HCT116 (cell line): ENCODE measurements around the gene KIF25. TPM values are rescaled to one million over a fixed set of nuclear protein-coding genes. Genes with fewer than 3 reads are reported as not detected.

Experiments
- ATAC-seq: fragments of 200-7000 bp; cut with Tn5 transposase; 2 replicates; pipeline ENCODE4 v1.9.1; 2020; ENCODE audit warnings: mild to moderate bottlenecking, moderate library complexity
- BruUV-seq: library from RNA; stranded (reverse); fragments of 400-500 nt; replicated peaks from 2 replicates; lab custom pipeline; 2021; lab: Mats Ljungman, UMichigan
- CTCF ChIA-PET: fragments of 300-600 bp; sonication (Branson Sonifier 250); formaldehyde crosslinking; loops from one replicate; lab custom pipeline; 2021; ENCODE audit warnings: antibody characterized with exemption; lab: Charles Lee
- POLR2A ChIA-PET: fragments of 300-600, 350-600 bp; sonication (Branson Sonifier 250); formaldehyde crosslinking; loops from one replicate; lab custom pipeline; 2021; ENCODE audit warnings: antibody characterized with exemption; lab: Charles Lee
- RAD21 ChIA-PET, 2 experiments: fragments of 300-600 bp; sonication (Branson Sonifier 250); formaldehyde crosslinking; loops; one replicate each; lab custom pipeline; 2023; ENCODE audit warnings: low total read pairs in 2 of 2; ENCODE audit not compliant: uncharacterized antibody in 2 of 2, unreplicated experiment in 2 of 2, low non-redundant PET in 1 of 2; lab: Charles Lee
- DNase-seq: peaks from one replicate; pipeline ENCODE4 v3.0.0-alpha.2; 2010; ENCODE audit warnings: low read depth, low spot score
- H2AFZ ChIP-seq: fragments of 200-600 bp; shearing (Covaris generic), sonication (generic); 2 replicates; pipeline ENCODE4 v1.6.1; 2017; ENCODE audit warnings: low read depth, mixed run types, mixed read lengths, antibody characterized with exemption, low read length; ENCODE audit not compliant: poor library complexity, severe bottlenecking
- H3K27ac ChIP-seq: 2 replicates; pipeline ENCODE4 v1.5.1; 2012; ENCODE audit warnings: low read depth, low read length
- H3K27me3 ChIP-seq: fragments of 200-600 bp; sonication (generic); 2 replicates; pipeline ENCODE4 v1.6.1; 2016; ENCODE audit warnings: mixed run types, low read length, mixed read lengths; ENCODE audit not compliant: insufficient read depth
- H3K36me3 ChIP-seq, 2 experiments: fragments of 200-500 bp in 1 of 2; fragments of 200-600 bp in 1 of 2; sonication (Bioruptor generic) in 1 of 2; sonication (generic) in 1 of 2; 2 replicates each; pipeline versions ENCODE4 v1.5.1 to v1.6.1; 2014 to 2016; ENCODE audit warnings: low read length in 2 of 2, inconsistent platforms in 1 of 2, mixed read lengths in 1 of 2, mixed run types in 1 of 2; ENCODE audit not compliant: insufficient read depth in 2 of 2, control insufficient read depth in 1 of 2
- H3K4me1 ChIP-seq, 2 experiments: fragments of 200-600 bp in 1 of 2; sonication (generic) in 1 of 2; 2 replicates each; pipeline versions ENCODE4 v1.5.1 to v1.6.1; 2012 to 2017; ENCODE audit warnings: low read length in 2 of 2, inconsistent platforms in 1 of 2, mild to moderate bottlenecking in 1 of 2, mixed read lengths in 1 of 2, mixed run types in 1 of 2, moderate library complexity in 1 of 2; ENCODE audit not compliant: insufficient read depth in 2 of 2, control insufficient read depth in 1 of 2
- H3K4me2 ChIP-seq: fragments of 200-600 bp; sonication (generic); 2 replicates; pipeline ENCODE4 v1.6.1; 2017; ENCODE audit warnings: mixed run types, low read length, mixed read lengths
- H3K4me3 ChIP-seq, 2 experiments: fragments of 200-600 bp in 1 of 2; sonication (generic) in 1 of 2; replicated peaks in 1 of 2; 2 replicates each; pipeline ENCODE4 v1.5.1; 2011 to 2016; ENCODE audit warnings: low read length in 2 of 2, control low read depth in 1 of 2, low read depth in 1 of 2, mild to moderate bottlenecking in 1 of 2, mixed read lengths in 1 of 2, mixed run types in 1 of 2
- H3K79me2 ChIP-seq: fragments of 200-600 bp; sonication (generic); 2 replicates; pipeline ENCODE4 v1.6.1; 2017; ENCODE audit warnings: mild to moderate bottlenecking, mixed run types, low read length, moderate library complexity, mixed read lengths; ENCODE audit not compliant: insufficient read depth
- H3K9ac ChIP-seq: fragments of 200-600 bp; sonication (generic); 2 replicates; pipeline ENCODE4 v1.6.1; 2016; ENCODE audit warnings: low read length, mixed read lengths
- H3K9me2 ChIP-seq: fragments of 200-600 bp; sonication (generic), shearing (Covaris generic); 2 replicates; pipeline ENCODE4 v1.6.1; 2017; ENCODE audit warnings: mixed run types, mild to moderate bottlenecking, moderate library complexity; ENCODE audit not compliant: insufficient read depth
- H3K9me3 ChIP-seq, 2 experiments: fragments of 200-500 bp in 1 of 2; fragments of 200-600 bp in 1 of 2; sonication (Bioruptor generic) in 1 of 2; sonication (generic) in 1 of 2; 2 replicates each; pipeline ENCODE4 v1.6.1; 2014 to 2017; ENCODE audit warnings: low read length in 2 of 2, mixed read lengths in 2 of 2, inconsistent platforms in 1 of 2, low read depth in 1 of 2, mild to moderate bottlenecking in 1 of 2, mixed run types in 1 of 2, moderate library complexity in 1 of 2; ENCODE audit not compliant: control insufficient read depth in 1 of 2, insufficient read depth in 1 of 2
- H4K20me1 ChIP-seq: fragments of 200-600 bp; sonication (generic), shearing (Covaris generic); 2 replicates; pipeline ENCODE4 v1.6.1; 2017; ENCODE audit warnings: mixed run types, mild to moderate bottlenecking, moderate library complexity; ENCODE audit not compliant: insufficient read depth
- CEBPB ChIP-seq: IDR thresholded peaks from 2 replicates; pipeline ENCODE4 v1.6.1; 2012; ENCODE audit warnings: low read depth
- EGR1 ChIP-seq: IDR thresholded peaks from 2 replicates; pipeline ENCODE4 v1.6.1; 2012; ENCODE audit warnings: low read depth
- ELF1 ChIP-seq: IDR thresholded peaks from 2 replicates; pipeline ENCODE4 v1.6.1; 2012; ENCODE audit warnings: low read depth, borderline replicate concordance
- EZH2 ChIP-seq: fragments of 200-600 bp; sonication (generic); IDR thresholded peaks from 2 replicates; pipeline ENCODE4 v1.6.1; 2017; ENCODE audit warnings: antibody characterized with exemption, mixed run types
- EZH2phosphoT487 ChIP-seq: fragments of 200-600 bp; IDR thresholded peaks from 2 replicates; pipeline ENCODE4 v1.6.1; 2018; ENCODE audit warnings: antibody characterized with exemption, borderline replicate concordance
- JUND ChIP-seq: IDR thresholded peaks from 2 replicates; pipeline ENCODE4 v1.6.1; 2012
- POLR2AphosphoS5 ChIP-seq: IDR thresholded peaks from 2 replicates; pipeline ENCODE4 v1.6.1; 2011; ENCODE audit warnings: mild to moderate bottlenecking, low read depth, low read length, moderate library complexity
- RAD21 ChIP-seq: IDR thresholded peaks from 2 replicates; pipeline ENCODE4 v1.6.1; 2012; ENCODE audit warnings: low read depth, mild to moderate bottlenecking
- SIN3A ChIP-seq: IDR thresholded peaks from 2 replicates; pipeline ENCODE4 v1.6.1; 2012; ENCODE audit warnings: low read depth
- SP1 ChIP-seq: IDR thresholded peaks from 2 replicates; pipeline ENCODE4 v1.6.1; 2012; ENCODE audit warnings: low read depth
- SRF ChIP-seq: IDR thresholded peaks from 2 replicates; pipeline ENCODE4 v1.6.1; 2012; ENCODE audit warnings: low read depth
- TCF7L2 ChIP-seq: IDR thresholded peaks from 2 replicates; pipeline ENCODE4 v1.7.0; 2011; ENCODE audit warnings: borderline replicate concordance, inconsistent platforms; ENCODE audit not compliant: insufficient read depth, insufficient read length; ENCODE audit errors: extremely low read depth
- YY1 ChIP-seq: IDR thresholded peaks from 2 replicates; pipeline ENCODE4 v1.6.1; 2011; ENCODE audit warnings: low read length, low read depth, moderate library complexity, mild to moderate bottlenecking; ENCODE audit not compliant: insufficient replicate concordance; ENCODE audit errors: extremely low read depth
- ZNF274 ChIP-seq: fragments of 200-500 bp; sonication (Bioruptor generic); IDR thresholded peaks from 2 replicates; pipeline ENCODE4 v1.6.1; 2014; ENCODE audit warnings: mild to moderate bottlenecking, low read depth, low read length, inconsistent platforms
- intact Hi-C: fragments of 100-400 bp; cut with micrococcal nuclease; formaldehyde crosslinking; loops from 2 replicates; pipeline ENCODE4 v1.10.0; 2022
- total RNA-seq: library from RNA; stranded (reverse); gene quantifications from one replicate; pipeline ENCODE4 v1.2.1, GENCODE V29; 2021; ENCODE audit not compliant: unreplicated experiment
- TF ChIP-seq, protein P1 (sequence below): IDR thresholded peaks from 2 replicates; pipeline ENCODE4 v1.6.1; 2011; ENCODE audit warnings: mild to moderate bottlenecking, low read length, moderate library complexity; ENCODE audit not compliant: insufficient replicate concordance; ENCODE audit errors: extremely low read depth
- TF ChIP-seq, protein P2 (sequence below): IDR thresholded peaks from 2 replicates; pipeline ENCODE4 v1.6.1; 2012

KIF25 gene
- total RNA-seq, 1 experiment from 2014 or later = not detected

- POLR2A ChIA-PET = no interaction called here
- Histone ChIP-seq H3K9me2 (no peaks in the 10 kb centered on the region), H4K20me1 (no peaks in the 10 kb centered on the region), H3K27me3 (peaks cover 22% of the 10 kb centered on the region), H3K4me1 (peaks cover 14 to 16% of the 10 kb centered on the region in 2 experiments), H3K4me3 (no peak overlapping the region), H3K9ac (no peak overlapping the region), H3K27ac (no peak overlapping the region), H3K36me3 (no peaks in the 10 kb centered on the region), H3K4me2 (no peak overlapping the region), H3K79me2 (no peaks in the 10 kb centered on the region), H3K9me3 (peaks cover 10 to 12% of the 10 kb centered on the region in 2 experiments; a peak in 3 of 4 replicates), H2AFZ (no peak overlapping the region)
- ATAC-seq = no peak
- no peak for TF ChIP-seq EZH2phosphoT487
- TF ChIP-seq EGR1 = no peak
- TF ChIP-seq YY1 = no peak
- TF ChIP-seq TCF7L2 = no peak
- no peak for TF ChIP-seq CEBPB
- no peak for TF ChIP-seq POLR2AphosphoS5
- TF ChIP-seq SIN3A = no peak
- no peak for TF ChIP-seq JUND
- TF ChIP-seq EZH2 = no peak
- TF ChIP-seq ZNF274 = no peak
- TF ChIP-seq, protein P1, sequence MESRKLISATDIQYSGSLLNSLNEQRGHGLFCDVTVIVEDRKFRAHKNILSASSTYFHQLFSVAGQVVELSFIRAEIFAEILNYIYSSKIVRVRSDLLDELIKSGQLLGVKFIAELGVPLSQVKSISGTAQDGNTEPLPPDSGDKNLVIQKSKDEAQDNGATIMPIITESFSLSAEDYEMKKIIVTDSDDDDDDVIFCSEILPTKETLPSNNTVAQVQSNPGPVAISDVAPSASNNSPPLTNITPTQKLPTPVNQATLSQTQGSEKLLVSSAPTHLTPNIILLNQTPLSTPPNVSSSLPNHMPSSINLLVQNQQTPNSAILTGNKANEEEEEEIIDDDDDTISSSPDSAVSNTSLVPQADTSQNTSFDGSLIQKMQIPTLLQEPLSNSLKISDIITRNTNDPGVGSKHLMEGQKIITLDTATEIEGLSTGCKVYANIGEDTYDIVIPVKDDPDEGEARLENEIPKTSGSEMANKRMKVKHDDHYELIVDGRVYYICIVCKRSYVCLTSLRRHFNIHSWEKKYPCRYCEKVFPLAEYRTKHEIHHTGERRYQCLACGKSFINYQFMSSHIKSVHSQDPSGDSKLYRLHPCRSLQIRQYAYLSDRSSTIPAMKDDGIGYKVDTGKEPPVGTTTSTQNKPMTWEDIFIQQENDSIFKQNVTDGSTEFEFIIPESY = no peak
- TF ChIP-seq, protein P2, sequence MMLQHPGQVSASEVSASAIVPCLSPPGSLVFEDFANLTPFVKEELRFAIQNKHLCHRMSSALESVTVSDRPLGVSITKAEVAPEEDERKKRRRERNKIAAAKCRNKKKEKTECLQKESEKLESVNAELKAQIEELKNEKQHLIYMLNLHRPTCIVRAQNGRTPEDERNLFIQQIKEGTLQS = no peak
- TF ChIP-seq RAD21 = no peak
- TF ChIP-seq ELF1 = no peak
- no peak for TF ChIP-seq SRF
- no peak for TF ChIP-seq SP1
- CTCF ChIA-PET = no interaction called here
- BruUV-seq = no TSS peak
- RAD21 ChIA-PET = no interaction called here
- intact Hi-C loops = no loop called here
- no peak for DNase-seq
Measured at GRCh38 chr6:168009331-168009730, 11.9 kb downstream of the KIF25 start.
